Astrocyte (in vitro differentiated cells and primary cell): ENCODE data around the gene GNB1L. TPM values are rescaled to one million over a fixed set of nuclear protein-coding genes. Genes with fewer than 3 reads are reported as not detected.

Source experiments
- DNase-seq: peaks from one replicate; pipeline ENCODE4 v3.0.0-alpha.2; 2010; ENCODE audit warnings: low read depth
- FAIRE-seq: peaks from 2 replicates; lab custom pipeline; 2011; peaks lifted over from hg19 to GRCh38; lab: Jason Lieb, UNC
- H2AFZ ChIP-seq: 2 replicates; pipeline ENCODE4 v1.6.0; 2012; ENCODE audit warnings: low read depth, low read length, inconsistent platforms
- H3K27ac ChIP-seq: 2 replicates; pipeline ENCODE4 v1.5.1; 2011; ENCODE audit warnings: low read depth, low read length, inconsistent platforms
- H3K27me3 ChIP-seq: 2 replicates; pipeline ENCODE4 v1.6.0; 2011; ENCODE audit warnings: low read length, inconsistent platforms; ENCODE audit not compliant: insufficient read depth
- H3K36me3 ChIP-seq: 2 replicates; pipeline ENCODE4 v1.5.1; 2011; ENCODE audit warnings: low read length, inconsistent platforms; ENCODE audit not compliant: insufficient read depth
- H3K4me1 ChIP-seq: 2 replicates; pipeline ENCODE4 v1.5.1; 2011; ENCODE audit warnings: low read length, inconsistent platforms; ENCODE audit not compliant: insufficient read depth
- H3K4me2 ChIP-seq: 2 replicates; pipeline ENCODE4 v1.6.0; 2012; ENCODE audit warnings: low read length, inconsistent platforms
- H3K4me3 ChIP-seq: 2 replicates; pipeline ENCODE4 v1.5.1; 2011; ENCODE audit warnings: low read depth, mild to moderate bottlenecking, low read length, inconsistent platforms; ENCODE audit not compliant: insufficient read depth
- H3K79me2 ChIP-seq: 2 replicates; pipeline ENCODE4 v1.6.0; 2012; ENCODE audit warnings: mild to moderate bottlenecking, low read length, inconsistent platforms; ENCODE audit not compliant: insufficient read depth
- H3K9ac ChIP-seq: 2 replicates; pipeline ENCODE4 v1.6.0; 2012; ENCODE audit warnings: mild to moderate bottlenecking, low read length, inconsistent platforms
- H3K9me3 ChIP-seq: 2 replicates; pipeline ENCODE4 v1.5.1; 2012; ENCODE audit warnings: low read depth, mild to moderate bottlenecking, low read length, inconsistent platforms; ENCODE audit not compliant: insufficient read depth
- H4K20me1 ChIP-seq: 2 replicates; pipeline ENCODE4 v1.6.0; 2012; ENCODE audit warnings: low read length, inconsistent platforms; ENCODE audit not compliant: insufficient read depth
- H3K27ac Mint-ChIP-seq: one replicate; pipeline ENCODE4 v1.8.0; 2021; ENCODE audit warnings: mild to moderate bottlenecking, mixed read lengths; ENCODE audit not compliant: unreplicated experiment
- H3K27me3 Mint-ChIP-seq: one replicate; pipeline ENCODE4 v1.8.0; 2021; ENCODE audit warnings: low read depth, mixed read lengths; ENCODE audit not compliant: unreplicated experiment
- H3K36me3 Mint-ChIP-seq: one replicate; pipeline ENCODE4 v1.8.0; 2021; ENCODE audit warnings: low read depth, mixed read lengths; ENCODE audit not compliant: unreplicated experiment
- H3K4me1 Mint-ChIP-seq: one replicate; pipeline ENCODE4 v1.8.0; 2021; ENCODE audit warnings: low read depth, mixed read lengths; ENCODE audit not compliant: unreplicated experiment
- H3K4me3 Mint-ChIP-seq: one replicate; pipeline ENCODE4 v1.8.0; 2021; ENCODE audit warnings: mild to moderate bottlenecking, moderate library complexity, mixed read lengths; ENCODE audit not compliant: unreplicated experiment
- H3K9me3 Mint-ChIP-seq: one replicate; pipeline ENCODE4 v1.8.0; 2021; ENCODE audit warnings: mild to moderate bottlenecking, mixed read lengths; ENCODE audit not compliant: unreplicated experiment
- EZH2 ChIP-seq: IDR thresholded peaks from 2 replicates; pipeline ENCODE4 v1.6.1; 2012; ENCODE audit warnings: mild to moderate bottlenecking, low read length, inconsistent platforms; ENCODE audit not compliant: insufficient read depth
- total RNA-seq: library from RNA; stranded (reverse); gene quantifications from 2 replicates; pipeline ENCODE4 v1.2.1, GENCODE V29; 2021
- TF ChIP-seq, protein P1 (sequence below): IDR thresholded peaks from 2 replicates; pipeline ENCODE4 v1.5.1; 2011; ENCODE audit warnings: low read depth, mild to moderate bottlenecking, inconsistent platforms, low read length, moderate library complexity; ENCODE audit not compliant: insufficient read depth

Gene GNB1L
- total RNA-seq, 1 donor from 2014 or later = 14.3 TPM

DNA sequence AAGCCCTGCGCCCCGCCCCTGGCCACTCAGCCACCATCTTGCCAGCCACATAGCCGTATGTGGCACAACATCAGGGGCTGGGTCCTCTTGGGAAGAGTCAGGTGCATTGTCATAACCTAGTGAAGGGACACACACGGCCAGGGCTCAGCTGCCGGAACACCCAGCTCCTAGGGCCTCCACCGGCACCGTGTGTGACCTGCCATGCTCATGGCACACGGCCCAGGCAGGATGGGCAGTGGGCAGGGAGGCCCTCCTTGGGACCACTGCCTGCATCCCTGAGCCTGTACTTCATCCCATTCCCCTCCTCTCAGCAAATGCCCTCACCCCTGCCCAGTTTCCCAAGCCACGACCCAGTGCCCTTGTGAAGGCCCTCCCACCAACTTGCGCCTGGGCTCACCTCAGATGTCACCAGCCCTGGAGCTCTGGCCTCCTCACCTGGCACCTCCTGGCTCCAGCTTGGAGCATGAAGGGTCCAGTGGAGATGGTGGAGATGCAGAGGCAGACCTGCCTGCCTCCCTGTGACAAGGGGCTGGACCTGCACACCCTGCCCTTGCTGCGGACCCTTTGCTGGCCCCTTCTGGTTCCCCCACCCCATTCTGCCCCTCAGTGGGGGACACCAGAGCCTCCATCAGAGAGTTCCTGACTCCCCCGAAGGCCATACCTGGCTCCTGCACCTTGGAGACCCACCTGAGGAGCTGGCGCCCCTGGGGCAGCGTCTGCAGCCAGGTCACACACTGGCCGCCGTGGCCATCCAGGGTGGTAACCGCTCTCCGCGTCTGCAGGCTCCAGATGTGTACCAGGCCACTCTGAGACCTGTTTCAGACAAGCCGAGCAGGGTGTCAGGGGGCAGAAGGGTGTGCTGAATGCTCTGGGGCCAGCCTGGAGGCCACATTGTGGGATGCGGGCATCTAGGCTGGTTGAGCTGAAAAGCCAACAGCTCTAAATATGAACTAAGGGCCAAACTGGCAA lies 34.5 kb downstream of the GNB1L start:
- Histone ChIP-seq H3K9ac (no peak overlapping the region), H2AFZ (no peak overlapping the region), H3K27ac (no peak overlapping the region), H3K36me3 (no peaks in the 10 kb centered on the region), H3K4me3 (no peak overlapping the region), H3K4me1 (no peaks in the 10 kb centered on the region), H3K9me3 (no peaks in the 10 kb centered on the region), H3K79me2 (no peaks in the 10 kb centered on the region), H3K4me2 (no peak overlapping the region), H4K20me1 (peaks cover 8% of the 10 kb centered on the region), H3K27me3 (no peaks in the 10 kb centered on the region)
- DNase-seq (no peak), FAIRE-seq (no peak)
- TF ChIP-seq, protein P1, sequence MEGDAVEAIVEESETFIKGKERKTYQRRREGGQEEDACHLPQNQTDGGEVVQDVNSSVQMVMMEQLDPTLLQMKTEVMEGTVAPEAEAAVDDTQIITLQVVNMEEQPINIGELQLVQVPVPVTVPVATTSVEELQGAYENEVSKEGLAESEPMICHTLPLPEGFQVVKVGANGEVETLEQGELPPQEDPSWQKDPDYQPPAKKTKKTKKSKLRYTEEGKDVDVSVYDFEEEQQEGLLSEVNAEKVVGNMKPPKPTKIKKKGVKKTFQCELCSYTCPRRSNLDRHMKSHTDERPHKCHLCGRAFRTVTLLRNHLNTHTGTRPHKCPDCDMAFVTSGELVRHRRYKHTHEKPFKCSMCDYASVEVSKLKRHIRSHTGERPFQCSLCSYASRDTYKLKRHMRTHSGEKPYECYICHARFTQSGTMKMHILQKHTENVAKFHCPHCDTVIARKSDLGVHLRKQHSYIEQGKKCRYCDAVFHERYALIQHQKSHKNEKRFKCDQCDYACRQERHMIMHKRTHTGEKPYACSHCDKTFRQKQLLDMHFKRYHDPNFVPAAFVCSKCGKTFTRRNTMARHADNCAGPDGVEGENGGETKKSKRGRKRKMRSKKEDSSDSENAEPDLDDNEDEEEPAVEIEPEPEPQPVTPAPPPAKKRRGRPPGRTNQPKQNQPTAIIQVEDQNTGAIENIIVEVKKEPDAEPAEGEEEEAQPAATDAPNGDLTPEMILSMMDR = no peak
- TF ChIP-seq EZH2 = no peak
- H3K27ac Mint-ChIP-seq = no peak overlapping the region
- no peaks in the 10 kb centered on the region for H3K4me1 Mint-ChIP-seq
- peaks cover 4% of the 10 kb centered on the region for H3K27me3 Mint-ChIP-seq
- H3K4me3 Mint-ChIP-seq = no peak overlapping the region
- H3K36me3 Mint-ChIP-seq = no peaks in the 10 kb centered on the region
- no peaks in the 10 kb centered on the region for H3K9me3 Mint-ChIP-seq

DNA sequence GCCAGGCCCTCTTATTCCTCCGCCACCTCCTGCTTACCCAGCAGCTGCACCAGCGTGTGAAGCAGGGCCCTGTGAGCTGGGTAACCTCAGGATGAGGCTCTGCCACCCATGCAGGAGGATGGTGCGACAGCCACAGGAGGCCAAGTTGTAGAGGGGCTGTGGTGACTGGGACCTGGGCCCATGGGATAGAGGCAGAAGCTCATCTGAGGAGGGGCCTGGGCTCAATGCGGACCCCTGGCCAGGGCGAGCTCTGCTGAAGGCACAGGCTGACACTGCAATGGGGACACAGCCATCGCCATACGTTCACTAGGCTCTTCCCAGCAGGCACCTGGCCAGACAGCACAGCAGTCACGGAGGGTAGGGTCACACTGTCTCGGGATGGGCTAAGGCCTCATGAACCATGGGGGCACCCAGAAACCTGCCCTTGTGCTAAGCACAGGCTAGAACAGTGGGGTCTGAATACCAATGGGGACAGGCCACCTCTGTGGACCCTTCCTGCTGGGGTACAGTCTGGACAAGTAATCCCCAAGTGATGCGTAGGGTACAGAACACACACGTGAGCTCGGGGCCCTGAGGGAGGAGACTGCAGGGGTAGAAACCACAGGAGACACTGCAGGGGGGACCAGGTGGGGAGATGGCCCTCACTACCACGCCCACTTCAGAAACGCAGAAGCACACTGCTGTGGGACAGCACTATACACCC lies 35.3 kb downstream of the GNB1L start:
- no peaks in the 10 kb centered on the region for H3K36me3 ChIP-seq
- DNase-seq = no peak
- no peak for FAIRE-seq

More for the DNA sequence above, 35.3 kb downstream of the GNB1L start:
- H3K27ac ChIP-seq = no peak overlapping the region
- H3K9ac ChIP-seq = no peak overlapping the region
- Mint-ChIP-seq H3K4me3 (no peak overlapping the region), H3K27me3 (peaks cover 4% of the 10 kb centered on the region), H3K36me3 (peaks cover 3% of the 10 kb centered on the region), H3K9me3 (no peaks in the 10 kb centered on the region), H3K27ac (no peak overlapping the region), H3K4me1 (no peaks in the 10 kb centered on the region)
- TF ChIP-seq EZH2 = no peak
- TF ChIP-seq, protein P1 = no peak
- no peaks in the 10 kb centered on the region for H3K79me2 ChIP-seq
- no peak overlapping the region for H3K4me2 ChIP-seq
- H3K9me3 ChIP-seq = no peaks in the 10 kb centered on the region
- no peaks in the 10 kb centered on the region for H3K4me1 ChIP-seq
- no peak overlapping the region for H3K4me3 ChIP-seq
- H2AFZ ChIP-seq = no peak overlapping the region
- peaks cover 8% of the 10 kb centered on the region for H4K20me1 ChIP-seq
- H3K27me3 ChIP-seq = no peaks in the 10 kb centered on the region
